Spleen (tissue), 13 donors: ENCODE measurements around the gene PANX1. TPM values are rescaled to one million over a fixed set of nuclear protein-coding genes. Genes with fewer than 3 reads are reported as not detected.

Experiments
- DNase-seq: peaks from one replicate; pipeline ENCODE4 v3.0.0-alpha.2; 2020
- H3K27ac ChIP-seq, 8 donors: fragments of 200-600 bp; sonication (generic) in 7 of 8; 1 replicate in 4 of 8; 2 replicates in 4 of 8; pipeline versions ENCODE4 v1.5.0 to v1.8.0; 2016 to 2021; ENCODE audit warnings: inconsistent platforms in 4 of 8, mild to moderate bottlenecking in 4 of 8, moderate library complexity in 1 of 8
- H3K27me3 ChIP-seq, 7 donors: fragments of 200-600 bp; sonication (generic) in 6 of 7; replicated peaks in 1 of 7; 1 replicate in 4 of 7; 2 replicates in 3 of 7; pipeline versions ENCODE4 v1.5.0 to v1.8.0; 2016 to 2021; ENCODE audit warnings: inconsistent platforms in 3 of 7, mild to moderate bottlenecking in 1 of 7
- H3K36me3 ChIP-seq, 6 donors: fragments of 200-600 bp; sonication (generic) in 5 of 6; 1 replicate in 4 of 6; 2 replicates in 2 of 6; pipeline versions ENCODE4 v1.5.0 to v1.8.0; 2016 to 2021; ENCODE audit warnings: inconsistent platforms in 2 of 6
- H3K4me1 ChIP-seq, 6 donors: fragments of 200-600 bp; sonication (generic) in 5 of 6; 1 replicate in 3 of 6; 2 replicates in 3 of 6; pipeline versions ENCODE4 v1.5.0 to v1.8.0; 2016 to 2021; ENCODE audit warnings: inconsistent platforms in 3 of 6
- H3K4me3 ChIP-seq, 8 donors: fragments of 200-600 bp; sonication (generic) in 7 of 8; 1 replicate in 4 of 8; 2 replicates in 4 of 8; pipeline versions ENCODE4 v1.5.0 to v1.8.0; 2016 to 2021; ENCODE audit warnings: inconsistent platforms in 4 of 8, mild to moderate bottlenecking in 4 of 8, moderate library complexity in 2 of 8
- H3K9me3 ChIP-seq, 8 donors: fragments of 200-600 bp; sonication (generic) in 7 of 8; 1 replicate in 4 of 8; 2 replicates in 4 of 8; pipeline versions ENCODE4 v1.5.0 to v1.8.0; 2016 to 2021; ENCODE audit warnings: inconsistent platforms in 4 of 8
- POLR2A ChIP-seq, 3 donors: fragments of 450-650 bp; IDR thresholded peaks; one replicate each; pipeline ENCODE4 v1.5.1; 2017; ENCODE audit warnings: antibody characterized with exemption in 3 of 3, mild to moderate bottlenecking in 1 of 3
- POLR2AphosphoS5 ChIP-seq, 3 donors: sonication (generic); formaldehyde crosslinking; IDR thresholded peaks; one replicate each; pipeline ENCODE4 v1.5.1; 2017; ENCODE audit warnings: antibody characterized with exemption in 3 of 3
- WGBS, 5 donors: extraction: QIAGEN DNeasy Blood & Tissue Kit in 3 of 5; methylation state at CpG; one replicate each; pipeline versions ENCODE4 v1.1.5 to v1.1.7; 2013 to 2018; 5-methylcytosine and 5-hydroxymethylcytosine counted together
- intact Hi-C: fragments of 100-400 bp; cut with DNase I; formaldehyde crosslinking; loops from one replicate; pipeline ENCODE4 v1.15.0; 2023; ENCODE audit warnings: low total_unique reads
- long read RNA-seq, 2 donors: transcript quantifications; one replicate each; lab custom pipeline, GENCODE V29; 2026
- polyA plus RNA-seq, 3 donors: library from polyadenylated mRNA; stranded (reverse); fragments of 200-250 nt; gene quantifications; one replicate each; pipeline ENCODE4 v1.2.1, GENCODE V29; 2013
- total RNA-seq, 7 donors: library from RNA; depleted of rRNA in 3 of 7; stranded (reverse); fragments of >200 nt in 3 of 7; fragmentation: NEBNext Ultra II Directional in 4 of 7; extraction: Animal tissue kit (Norgen Biotek cat#: 25700) in 4 of 7; gene quantifications; one replicate each; pipeline versions ENCODE4 v1.1.0 to v1.2.1, GENCODE V29; 2016 to 2021
- TF ChIP-seq, protein P1 (sequence below), 11 experiments: fragments of 200-600 bp in 7 of 11; fragments of 450-650 bp in 4 of 11; sonication (generic) in 4 of 11; IDR thresholded peaks in 8 of 11; conservative IDR thresholded peaks in 3 of 11; 1 replicate in 7 of 11; 2 replicates in 4 of 11; pipeline versions ENCODE4 v1.4.0 to v1.8.0; 2016 to 2021; ENCODE audit warnings: antibody characterized with exemption in 11 of 11, inconsistent platforms in 4 of 11, mild to moderate bottlenecking in 1 of 11
- donor health status: healthy with polysubstance abuse.
- donor health status: DM: no; HTN: no; CAD: no; lungs with moderate emphysema.
- donor health status: DM: no; HTN: no; CAD: no.
- donor health status: Bipolar disorder and iron deficiency.
- donor health status: healthy.
- donor health status: DM: no; HTN: no; CAD: no.
- donor health status: DM: yes; HTN: yes; CAD: no.

The PANX1 gene
- total RNA-seq, result 10 to 100 TPM in 6 of 7 donors, 1 to 10 TPM in 1; 9.3 to 15.1 (median 13.5) TPM
- polyA plus RNA-seq, result 1 to 10 TPM; 1.6 to 3.7 (median 2.5) TPM
- long read RNA-seq, donor 1, partial matches to known transcripts, result 0 of 1 reads
- long read RNA-seq, donor 1, other reads (novel, unspliced or antisense), result 0 of 1 reads
- long read RNA-seq, donor 2, partial matches to known transcripts, result 0 of 2 reads
- long read RNA-seq, donor 2, other reads (novel, unspliced or antisense), result 0 of 2 reads

DNA sequence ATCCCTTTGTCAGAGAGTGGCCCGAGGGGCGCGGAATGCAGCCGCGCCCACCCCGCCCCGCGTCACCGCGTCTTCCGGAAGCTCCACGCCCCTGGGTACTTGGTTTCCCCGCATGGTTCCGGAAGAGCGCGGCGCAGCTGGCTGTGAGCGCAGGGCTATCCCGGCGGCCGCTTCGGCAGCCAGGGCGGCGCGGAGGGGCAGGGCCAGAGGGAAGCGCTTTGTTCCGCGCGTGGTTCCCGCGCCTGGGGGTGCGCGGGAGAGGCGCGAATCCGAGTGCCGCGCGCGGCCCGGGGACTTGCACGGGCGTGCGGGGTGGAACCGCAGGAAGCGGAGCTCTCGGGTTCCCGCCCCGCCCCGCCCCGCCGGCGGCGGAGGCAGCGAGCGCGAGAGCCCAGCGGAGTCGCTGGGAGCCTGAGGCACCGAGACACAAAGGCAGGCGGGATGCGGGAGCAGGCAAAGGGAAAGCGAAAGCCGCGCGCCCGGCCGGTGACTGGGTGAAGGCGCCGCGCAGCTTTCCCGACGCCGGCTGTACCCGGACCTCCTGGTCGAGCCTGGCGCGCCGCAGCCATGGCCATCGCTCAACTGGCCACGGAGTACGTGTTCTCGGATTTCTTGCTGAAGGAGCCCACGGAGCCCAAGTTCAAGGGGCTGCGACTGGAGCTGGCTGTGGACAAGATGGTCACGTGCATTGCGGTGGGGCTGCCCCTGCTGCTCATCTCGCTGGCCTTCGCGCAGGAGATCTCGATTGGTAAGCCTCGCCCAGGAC is at the start of gene PANX1:
TSS of gene PANX1 (plus strand) at position 96 of the 766 bp plus-strand sequence. CDS start at position 568, 472 bp downstream.
- intact Hi-C loops, result no loop called here
- TF ChIP-seq POLR2A (IDR thresholded peaks at IDR 0.05), result peak in 2 of 3 donors; percentile 10 to 40
- TF ChIP-seq POLR2AphosphoS5 (IDR thresholded peaks at IDR 0.05), result peak; percentile 76 to 92 (median 85)
- TF ChIP-seq, protein P1, sequence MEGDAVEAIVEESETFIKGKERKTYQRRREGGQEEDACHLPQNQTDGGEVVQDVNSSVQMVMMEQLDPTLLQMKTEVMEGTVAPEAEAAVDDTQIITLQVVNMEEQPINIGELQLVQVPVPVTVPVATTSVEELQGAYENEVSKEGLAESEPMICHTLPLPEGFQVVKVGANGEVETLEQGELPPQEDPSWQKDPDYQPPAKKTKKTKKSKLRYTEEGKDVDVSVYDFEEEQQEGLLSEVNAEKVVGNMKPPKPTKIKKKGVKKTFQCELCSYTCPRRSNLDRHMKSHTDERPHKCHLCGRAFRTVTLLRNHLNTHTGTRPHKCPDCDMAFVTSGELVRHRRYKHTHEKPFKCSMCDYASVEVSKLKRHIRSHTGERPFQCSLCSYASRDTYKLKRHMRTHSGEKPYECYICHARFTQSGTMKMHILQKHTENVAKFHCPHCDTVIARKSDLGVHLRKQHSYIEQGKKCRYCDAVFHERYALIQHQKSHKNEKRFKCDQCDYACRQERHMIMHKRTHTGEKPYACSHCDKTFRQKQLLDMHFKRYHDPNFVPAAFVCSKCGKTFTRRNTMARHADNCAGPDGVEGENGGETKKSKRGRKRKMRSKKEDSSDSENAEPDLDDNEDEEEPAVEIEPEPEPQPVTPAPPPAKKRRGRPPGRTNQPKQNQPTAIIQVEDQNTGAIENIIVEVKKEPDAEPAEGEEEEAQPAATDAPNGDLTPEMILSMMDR (IDR thresholded peaks at IDR 0.05 in 8 of 11, conservative IDR thresholded peaks at IDR 0.05 in 3 of 11), result peak in 1 of 11 experiments; percentile 9
- DNase-seq, result peak; percentile 92
- WGBS, 5 donors, result 0 to 1% (median 0%) methylated on average over 33 to 92 of the region's 92 CpGs
- Histone ChIP-seq H3K9me3 (no peaks in the 10 kb centered on the region), H3K4me3 (peak within 1 kb of the TSS; percentile 63 to 98 (median 90)), H3K27ac (peak within 1 kb of the TSS; percentile 78 to 95 (median 88)), H3K27me3 (no peaks in the 10 kb centered on the region), H3K4me1 (peaks cover 27 to 66% (median 45%) of the 10 kb centered on the region in 6 donors), H3K36me3 (no peaks in the 10 kb centered on the region)

DNA sequence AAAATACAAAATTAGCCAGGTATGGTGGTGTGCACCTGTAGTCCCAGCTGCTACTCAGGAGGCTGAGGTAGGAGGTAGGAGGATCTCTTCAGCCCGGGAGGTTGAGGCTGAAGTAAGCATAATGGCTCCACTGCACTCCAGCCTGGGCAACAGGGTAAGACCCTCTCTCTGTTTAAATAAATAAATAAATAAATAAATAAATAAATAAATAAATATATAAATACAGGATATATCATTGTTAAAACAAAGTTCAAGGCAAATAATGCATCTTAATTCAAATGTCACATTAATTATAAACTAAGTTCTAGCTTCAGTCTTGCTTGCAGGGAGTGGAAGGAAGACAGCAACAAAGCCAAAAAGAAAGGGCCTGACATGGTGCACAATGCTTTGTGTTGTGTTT is 44.5 kb upstream of the PANX1 start:
- Histone ChIP-seq H3K27me3 (peaks cover 0 to 4% (median 0%) of the 10 kb centered on the region in 7 donors), H3K9me3 (no peaks in the 10 kb centered on the region), H3K4me1 (peaks cover 0 to 8% (median 0%) of the 10 kb centered on the region in 6 donors), H3K36me3 (no peaks in the 10 kb centered on the region), H3K4me3 (no peak overlapping the region), H3K27ac (no peak overlapping the region)
- 74 to 96% (median 93%) methylated on average over 1 of the region's 1 CpG for WGBS, 5 donors
- TF ChIP-seq, protein P1 (IDR thresholded peaks at IDR 0.05 in 8 of 11, conservative IDR thresholded peaks at IDR 0.05 in 3 of 11), result no peak
- TF ChIP-seq POLR2A (IDR thresholded peaks at IDR 0.05) (no peak), POLR2AphosphoS5 (IDR thresholded peaks at IDR 0.05) (no peak)
- DNase-seq, result no peak
- intact Hi-C loops, result no loop called here

GRCh38 chr11:94088906-94089305 is 39.7 kb upstream of the PANX1 start:
- whole genome bisulfite sequencing, 5 donors, result 85 to 96% (median 92%) methylated on average over 21 of the region's 21 CpGs
- no peak overlapping the region for H3K4me3 ChIP-seq
- DNase-seq, result no peak

More at GRCh38 chr11:94088906-94089305, 39.7 kb upstream of the PANX1 start:
- intact Hi-C loops, result no loop called here
- Histone ChIP-seq H3K36me3 (no peaks in the 10 kb centered on the region), H3K4me1 (peaks cover 0 to 8% (median 0%) of the 10 kb centered on the region in 6 donors), H3K27ac (no peak overlapping the region), H3K9me3 (peaks cover 0 to 11% (median 0%) of the 10 kb centered on the region in 8 donors), H3K27me3 (no peaks in the 10 kb centered on the region)
- TF ChIP-seq, protein P1 (IDR thresholded peaks at IDR 0.05 in 8 of 11, conservative IDR thresholded peaks at IDR 0.05 in 3 of 11), result no peak
- TF ChIP-seq POLR2A (IDR thresholded peaks at IDR 0.05) (no peak), POLR2AphosphoS5 (IDR thresholded peaks at IDR 0.05) (no peak)
